Activated effector memory CD4-positive, alpha-beta T cell treated with anti-CD3 and anti-CD28 coated beads, Interleukin-2, amount 50 U/mL, for 16 hours (primary cell): ENCODE data around the gene TMEM123.

Source experiments
- DNase-seq: peaks from one replicate; pipeline ENCODE4 v3.0.0-alpha.2; 2020

TMEM123 gene

DNA sequence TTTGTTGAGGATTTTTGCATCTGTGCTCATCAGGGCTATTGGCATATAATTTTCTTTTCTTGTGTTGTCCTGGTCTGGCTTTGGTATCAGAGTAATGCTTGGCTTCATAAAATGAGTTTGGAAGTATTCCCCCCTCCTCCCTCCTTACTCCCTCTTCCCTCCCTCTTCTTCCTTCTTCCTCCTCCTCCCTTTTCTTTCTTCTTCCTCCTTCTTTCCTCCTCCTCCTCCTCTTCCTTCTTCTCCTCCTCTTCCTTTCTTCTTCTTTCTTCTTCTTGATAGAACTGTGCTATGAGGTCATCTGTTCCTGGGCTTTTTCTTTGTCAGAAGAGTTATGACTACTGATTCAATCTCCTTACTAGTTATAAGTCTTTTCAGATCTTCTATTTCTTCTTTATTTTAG is 95.4 kb downstream of the TMEM123 start:
- DNase-seq, result no peak

DNA sequence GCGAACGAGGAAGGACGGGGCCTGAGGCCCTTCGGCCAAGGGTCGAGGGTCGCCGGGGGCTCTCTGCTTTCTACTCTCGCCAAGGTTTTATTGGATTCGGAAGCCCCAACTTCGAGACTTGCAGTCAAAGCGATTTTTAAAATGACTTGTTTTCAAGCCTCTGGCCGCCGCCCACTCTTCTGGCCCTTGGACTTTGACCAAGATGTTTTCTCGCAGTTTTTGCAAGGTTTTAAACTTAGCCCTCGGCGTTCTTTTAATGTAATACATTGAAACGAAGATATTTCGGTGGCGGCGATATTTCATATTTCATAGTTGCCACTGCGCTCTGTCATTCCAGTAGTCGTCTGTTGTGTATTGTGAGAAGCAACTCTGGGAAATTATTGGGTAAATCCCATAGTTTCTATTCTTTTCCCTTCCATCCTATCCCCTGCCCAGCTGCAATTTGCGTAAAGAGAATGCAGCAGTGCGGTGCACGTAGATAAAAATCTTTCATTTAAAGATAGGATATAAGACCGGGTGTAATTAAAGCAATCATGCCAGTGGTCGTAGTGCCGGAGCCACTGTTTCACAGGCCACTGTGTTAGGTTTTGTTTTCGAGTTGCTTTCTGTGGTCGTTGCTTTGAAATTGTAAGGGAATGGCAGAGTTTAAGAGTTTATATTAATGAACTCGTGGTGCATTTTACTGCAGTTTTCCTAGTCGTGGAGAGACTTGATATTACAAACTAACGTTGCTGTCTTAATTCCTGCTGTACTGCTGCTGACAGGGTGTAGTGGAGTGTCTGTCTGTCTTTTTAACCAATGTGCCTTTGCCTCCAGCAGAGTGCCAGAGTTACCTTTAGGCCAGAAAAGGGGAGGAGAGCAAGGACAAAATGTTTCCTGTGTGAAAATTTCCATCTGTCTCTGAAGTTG is 104.8 kb downstream of the TMEM123 start:
- no peak for DNase-seq

DNA sequence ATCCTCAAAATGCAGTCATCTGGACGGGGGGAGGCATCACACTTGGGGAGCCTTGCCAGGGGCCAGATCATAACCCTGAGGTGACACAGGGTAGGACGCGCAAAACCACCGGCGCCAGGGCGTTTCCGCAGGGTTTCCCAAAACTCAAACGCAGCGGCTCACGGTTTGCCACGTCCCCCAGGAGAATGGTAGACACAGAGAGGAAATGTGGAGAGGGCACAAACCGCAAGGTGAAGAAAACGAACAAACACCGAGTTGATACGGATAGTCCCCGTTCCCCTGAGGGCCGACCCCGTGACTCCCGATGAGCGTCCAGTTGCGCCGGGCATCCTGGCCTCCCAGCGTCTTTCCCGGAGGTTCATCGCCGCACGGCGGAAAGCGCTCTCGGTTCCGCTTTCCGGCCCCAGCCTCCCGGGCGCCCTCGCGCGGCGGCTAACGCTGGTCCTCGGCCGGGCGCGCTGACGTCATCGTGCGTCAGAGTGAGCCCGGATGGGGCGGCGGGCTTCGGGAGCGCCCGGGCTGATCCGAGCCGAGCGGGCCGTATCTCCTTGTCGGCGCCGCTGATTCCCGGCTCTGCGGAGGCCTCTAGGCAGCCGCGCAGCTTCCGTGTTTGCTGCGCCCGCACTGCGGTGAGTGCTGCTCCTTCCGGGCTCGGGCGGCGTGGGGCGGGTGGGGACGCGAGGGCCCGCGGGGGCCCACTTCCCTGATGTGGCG is 105.7 kb downstream of the TMEM123 start, which contains the start of gene BIRC2:
TSS of gene BIRC2 (plus strand) at position 467 of the 714 bp plus-strand sequence. CDS start 2,641 bp downstream, outside the sequence.
- peak; percentile 98 for DNase-seq

DNA sequence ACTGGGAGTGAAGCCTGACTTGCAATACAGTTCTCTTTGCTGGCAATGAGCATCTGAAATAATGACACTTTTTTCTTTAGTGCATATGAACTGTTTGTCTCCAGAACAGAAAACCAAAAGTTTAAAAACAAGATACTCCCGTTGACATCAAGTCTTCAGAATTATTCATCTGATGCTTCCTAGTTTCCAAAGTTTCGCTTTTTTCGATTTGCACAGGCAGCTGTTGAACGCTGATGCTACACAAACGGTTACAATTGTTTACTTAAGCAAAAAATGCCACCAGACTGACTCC is 106.2 kb downstream of the TMEM123 start:
- DNase-seq, result no peak
